Testis (tissue), 3 donors: ENCODE data around the gene NR5A1. TPM values are rescaled to one million over a fixed set of nuclear protein-coding genes. Genes with fewer than 3 reads are reported as not detected.

Experiments
- DNase-seq: peaks from one replicate; pipeline ENCODE4 v3.0.0-alpha.2; 2019
- H3K27ac ChIP-seq, 2 donors: fragments of 200-600 bp; sonication (generic); one replicate each; pipeline ENCODE4 v1.5.1; 2019
- H3K27me3 ChIP-seq: fragments of 200-600 bp; sonication (generic); one replicate; pipeline ENCODE4 v1.5.1; 2019
- H3K36me3 ChIP-seq: fragments of 200-600 bp; sonication (generic); one replicate; pipeline ENCODE4 v1.5.1; 2017; ENCODE audit warnings: low read depth; ENCODE audit errors: missing control alignments
- H3K4me1 ChIP-seq: fragments of 200-600 bp; sonication (generic); one replicate; pipeline ENCODE4 v1.5.1; 2019
- H3K4me3 ChIP-seq, 2 donors: fragments of 200-600 bp; sonication (generic); one replicate each; pipeline ENCODE4 v1.5.1; 2017 to 2019
- H3K9me3 ChIP-seq: fragments of 200-600 bp; sonication (generic); one replicate; pipeline ENCODE4 v1.5.1; 2017
- CTCF ChIP-seq, 3 experiments: fragments of 450-650 bp in 2 of 3; fragments of 200-600 bp in 1 of 3; sonication (generic) in 1 of 3; IDR thresholded peaks; one replicate each; pipeline ENCODE4 v1.5.1; 2016 to 2019; ENCODE audit warnings: antibody characterized with exemption in 3 of 3, mild to moderate bottlenecking in 2 of 3, moderate library complexity in 1 of 3
- POLR2A ChIP-seq: fragments of 450-650 bp; IDR thresholded peaks from one replicate; pipeline ENCODE4 v1.6.1; 2017; ENCODE audit warnings: antibody characterized with exemption, mild to moderate bottlenecking, moderate library complexity
- WGBS, 2 donors: methylation state at CpG; one replicate each; pipeline ENCODE4 v1.1.5; 2018; 5-methylcytosine and 5-hydroxymethylcytosine counted together
- intact Hi-C: fragments of 100-400 bp; cut with DNase I; formaldehyde crosslinking; loops from one replicate; pipeline ENCODE4 v1.15.1; 2023; ENCODE audit warnings: low total_unique reads
- polyA plus RNA-seq: library from polyadenylated mRNA; stranded (reverse); fragments of 350-450 nt; fragmentation: Illumina TruSeq; extraction: RNeasy Lipid Tissue Mini Kit (QIAGEN cat#74804); gene quantifications from one replicate; pipeline ENCODE4 v1.2.3, GENCODE V29; 2014; ENCODE audit warnings: low read depth, low replicate concordance; ENCODE audit not compliant: insufficient read depth
- total RNA-seq, 2 donors: library from RNA; depleted of rRNA; stranded (reverse); fragments of >200 nt; gene quantifications; one replicate each; pipeline ENCODE4 v1.2.3, GENCODE V29; 2016

Gene NR5A1
- total and polyA plus RNA-seq, 3 donors from 2014 or later = 28.7 to 65.2 (median 43.5) TPM

- Histone ChIP-seq H3K9me3 (no peaks in the 10 kb centered on the region), H3K36me3 (no peaks in the 10 kb centered on the region), H3K4me3 (no peak overlapping the region), H3K27me3 (no peaks in the 10 kb centered on the region), H3K27ac (no peak overlapping the region), H3K4me1 (no peaks in the 10 kb centered on the region)
- DNase-seq = no peak
- TF ChIP-seq POLR2A (no peak), CTCF (IDR thresholded peaks at IDR 0.05) (no peak)
- intact Hi-C loops = no loop called here
Measured at GRCh38 chr9:124442379-124442778, 64.8 kb downstream of the NR5A1 start.

DNA sequence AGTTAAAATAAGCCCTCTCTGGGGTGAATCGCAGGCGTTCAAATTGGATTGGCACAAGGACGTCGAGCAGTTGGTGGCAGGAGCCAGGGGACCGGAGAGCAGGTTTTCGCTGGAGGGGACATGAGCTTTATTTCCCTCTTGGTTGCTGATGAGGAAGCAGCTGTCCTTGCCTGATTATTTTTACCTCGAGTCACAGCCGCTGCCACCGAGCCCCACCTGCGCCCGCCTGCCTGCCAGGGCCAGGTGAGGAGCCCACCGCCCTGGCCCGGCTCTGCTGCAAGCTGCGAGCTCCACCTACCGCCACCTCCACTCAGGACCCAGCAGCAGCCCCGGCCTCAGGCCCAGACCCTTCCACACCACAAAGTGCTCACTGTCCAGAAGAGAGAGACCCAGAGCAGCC lies 65.9 kb downstream of the NR5A1 start:
- 86 to 89% methylated on average over 16 of the region's 16 CpGs for WGBS, 2 donors
- H3K27me3 ChIP-seq = no peaks in the 10 kb centered on the region
- DNase-seq = no peak

GRCh38 chr9:124440786-124441185 lies 66.4 kb downstream of the NR5A1 start:
- WGBS, 2 donors = 77% methylated on average over 10 of the region's 10 CpGs
- TF ChIP-seq POLR2A (no peak), CTCF (IDR thresholded peaks at IDR 0.05) (no peak)
- intact Hi-C loops = no loop called here
- Histone ChIP-seq H3K4me3 (no peak overlapping the region), H3K36me3 (no peaks in the 10 kb centered on the region), H3K9me3 (no peaks in the 10 kb centered on the region), H3K27me3 (no peaks in the 10 kb centered on the region), H3K4me1 (no peaks in the 10 kb centered on the region), H3K27ac (no peak overlapping the region)
- no peak for DNase-seq

More for the DNA sequence above, 65.9 kb downstream of the NR5A1 start:
- TF ChIP-seq CTCF (IDR thresholded peaks at IDR 0.05) = no peak
- TF ChIP-seq POLR2A = no peak
- no peak overlapping the region for H3K27ac ChIP-seq
- no peaks in the 10 kb centered on the region for H3K4me1 ChIP-seq
- H3K9me3 ChIP-seq = no peaks in the 10 kb centered on the region
- intact Hi-C loops = no loop called here
- no peaks in the 10 kb centered on the region for H3K36me3 ChIP-seq
- no peak overlapping the region for H3K4me3 ChIP-seq

DNA sequence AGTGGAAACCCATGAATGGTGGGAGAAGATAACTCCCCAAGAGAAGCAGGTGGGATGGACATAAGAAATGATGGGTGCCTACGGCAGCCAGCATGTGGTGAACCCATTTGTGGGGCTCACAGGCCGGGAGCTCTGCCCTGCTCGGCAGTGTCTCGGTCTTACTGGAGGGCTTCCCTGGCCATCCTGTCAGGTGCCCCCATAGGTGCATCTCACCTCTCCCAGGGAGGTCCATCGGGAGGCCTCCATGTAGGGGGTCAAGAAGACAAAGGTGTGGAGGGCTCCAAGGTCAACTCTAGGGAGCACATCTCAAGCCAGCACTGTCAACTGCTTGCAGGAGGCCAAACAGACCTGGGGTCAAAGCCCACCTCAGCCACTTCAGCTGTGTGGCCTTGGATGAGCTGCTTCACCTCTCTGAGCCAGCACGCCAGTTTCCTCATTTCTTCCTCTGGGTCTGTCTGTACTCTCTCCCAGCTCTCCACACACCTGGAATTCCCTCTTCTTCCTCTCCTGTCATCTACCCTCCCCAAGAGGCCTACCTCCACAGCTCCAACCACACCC lies 67.4 kb downstream of the NR5A1 start:
- TF ChIP-seq POLR2A (no peak), CTCF (IDR thresholded peaks at IDR 0.05) (no peak)
- intact Hi-C loops = no loop called here

GRCh38 chr9:124439086-124439485 lies 68.1 kb downstream of the NR5A1 start:
- WGBS, 2 donors = 71 to 85% methylated on average over 1 of the region's 1 CpG

More for the DNA sequence above, 67.4 kb downstream of the NR5A1 start:
- no peak for DNase-seq
- H3K9me3 ChIP-seq = no peaks in the 10 kb centered on the region
- H3K27me3 ChIP-seq = no peaks in the 10 kb centered on the region
- H3K4me1 ChIP-seq = no peaks in the 10 kb centered on the region
- H3K27ac ChIP-seq = no peak overlapping the region
- WGBS, 2 donors = 94 to 97% methylated on average over 6 of the region's 6 CpGs
- no peak overlapping the region for H3K4me3 ChIP-seq
- H3K36me3 ChIP-seq = no peaks in the 10 kb centered on the region

More at GRCh38 chr9:124439086-124439485, 68.1 kb downstream of the NR5A1 start:
- H3K27me3 ChIP-seq = no peaks in the 10 kb centered on the region
- H3K4me3 ChIP-seq = no peak overlapping the region
- TF ChIP-seq POLR2A (no peak), CTCF (IDR thresholded peaks at IDR 0.05) (no peak)
- no peak for DNase-seq
- no peaks in the 10 kb centered on the region for H3K36me3 ChIP-seq
- no peak overlapping the region for H3K27ac ChIP-seq
- H3K9me3 ChIP-seq = no peaks in the 10 kb centered on the region
- no peaks in the 10 kb centered on the region for H3K4me1 ChIP-seq
- intact Hi-C loops = no loop called here
